NCI-H748 treated with DMSO at 0.1 percent for 48 hours (cell line): Measurements from ENCODE around the gene SDK1.
"Not testable (repeated sequence)": the region's sequence is repeated elsewhere in the genome, so short reads cannot be mapped to it uniquely, and the experiment has no call there.

Experiments used
- DNase-seq: peaks from one replicate; lab custom pipeline; 2025; lab: John Stamatoyannopoulos, UW

SDK1 gene

GRCh38 chr7:4248295-4248694 is 947.2 kb downstream of the SDK1 start:
- DNase-seq = no peak

- no peak for DNase-seq
Observed at GRCh38 chr7:4249241-4249640, 948.2 kb downstream of the SDK1 start.

- DNase-seq = no peak
Observed at GRCh38 chr7:4255336-4255735, 954.3 kb downstream of the SDK1 start.

GRCh38 chr7:4256286-4256685 is 955.2 kb downstream of the SDK1 start:
- DNase-seq = no peak

GRCh38 chr7:4257146-4258111 is 956.4 kb downstream of the SDK1 start:
- DNase-seq = no peak

- DNase-seq = not testable (repeated sequence)
Observed at GRCh38 chr7:4260116-4260515, 959.1 kb downstream of the SDK1 start.

GRCh38 chr7:4260867-4261600 is 960.0 kb downstream of the SDK1 start:
- no peak for DNase-seq

- no peak for DNase-seq
Observed at GRCh38 chr7:4261601-4261960, 960.5 kb downstream of the SDK1 start.

GRCh38 chr7:4264206-4264605 is 963.2 kb downstream of the SDK1 start:
- not testable (repeated sequence) for DNase-seq

- no peak for DNase-seq
Observed at GRCh38 chr7:4265066-4265465, 964.0 kb downstream of the SDK1 start.

GRCh38 chr7:4265676-4266075 is 964.6 kb downstream of the SDK1 start:
- no peak for DNase-seq

- no peak for DNase-seq
Observed at GRCh38 chr7:4266270-4267040, 965.4 kb downstream of the SDK1 start.

GRCh38 chr7:4267341-4268039 is 966.4 kb downstream of the SDK1 start:
- no peak for DNase-seq

GRCh38 chr7:4268040-4268965 is 967.3 kb downstream of the SDK1 start:
- DNase-seq = no peak

- DNase-seq = no peak
Observed at GRCh38 chr7:4269086-4269485, 968.0 kb downstream of the SDK1 start.

GRCh38 chr7:4269746-4270145 is 968.7 kb downstream of the SDK1 start:
- no peak for DNase-seq

- no peak for DNase-seq
Observed at GRCh38 chr7:4270268-4270667, 969.2 kb downstream of the SDK1 start.

GRCh38 chr7:4270941-4271715 is 970.1 kb downstream of the SDK1 start:
- no peak for DNase-seq

- no peak for DNase-seq
Observed at GRCh38 chr7:4271716-4272015, 970.6 kb downstream of the SDK1 start.

- no peak for DNase-seq
Observed at GRCh38 chr7:4272141-4272540, 971.1 kb downstream of the SDK1 start.
